8988T (cell line): ENCODE results near the gene STRIP2.
A peak's percentile ranks its signal among the peaks of the same experiment; 100 is the strongest.
"Not testable (repeated sequence)": the region's sequence is repeated elsewhere in the genome, so short reads cannot be mapped to it uniquely, and the experiment has no call there.

Experiments used
- DNase-seq: peaks from one replicate; pipeline ENCODE4 v3.0.0; 2011

The STRIP2 gene

GRCh38 chr7:129498021-129498420 is 63.8 kb downstream of the STRIP2 start:
- DNase-seq = no peak

- DNase-seq = no peak
Measured at GRCh38 chr7:129499999-129500398, 65.8 kb downstream of the STRIP2 start.

GRCh38 chr7:129501760-129502707 is 67.8 kb downstream of the STRIP2 start, which contains the start of gene SMKR1:
TSS of gene SMKR1 (plus strand) at chr7:129502531. CDS start at chr7:129502825, 294 bp downstream.
- peak; percentile 81 for DNase-seq

GRCh38 chr7:129502708-129503685 is 68.8 kb downstream of the STRIP2 start:
- peak; percentile 52 for DNase-seq

GRCh38 chr7:129503725-129504124 is 69.5 kb downstream of the STRIP2 start:
- no peak for DNase-seq

- no peak for DNase-seq
Measured at GRCh38 chr7:129512192-129512591, 78.0 kb downstream of the STRIP2 start.

GRCh38 chr7:129513546-129513945 is 79.3 kb downstream of the STRIP2 start:
- DNase-seq = no peak

- DNase-seq = no peak
Measured at GRCh38 chr7:129514683-129515082, 80.5 kb downstream of the STRIP2 start.

- DNase-seq = no peak
Measured at GRCh38 chr7:129515381-129515780, 81.1 kb downstream of the STRIP2 start.

- no peak for DNase-seq
Measured at GRCh38 chr7:129517931-129518330, 83.7 kb downstream of the STRIP2 start.

- no peak for DNase-seq
Measured at GRCh38 chr7:129519464-129519863, 85.2 kb downstream of the STRIP2 start.

- DNase-seq = no peak
Measured at GRCh38 chr7:129522088-129522970, 88.1 kb downstream of the STRIP2 start.

GRCh38 chr7:129522971-129523340 is 88.7 kb downstream of the STRIP2 start:
- no peak for DNase-seq

GRCh38 chr7:129523924-129524323 is 89.7 kb downstream of the STRIP2 start:
- no peak for DNase-seq

- not testable (repeated sequence) for DNase-seq
Measured at GRCh38 chr7:129524405-129524804, 90.2 kb downstream of the STRIP2 start.

- no peak for DNase-seq
Measured at GRCh38 chr7:129525225-129525862, 91.1 kb downstream of the STRIP2 start.

- DNase-seq = no peak
Measured at GRCh38 chr7:129529643-129530042, 95.4 kb downstream of the STRIP2 start.

GRCh38 chr7:129530795-129531391 is 96.7 kb downstream of the STRIP2 start:
- no peak for DNase-seq

- DNase-seq = no peak
Measured at GRCh38 chr7:129531721-129532120, 97.5 kb downstream of the STRIP2 start.

- DNase-seq = no peak
Measured at GRCh38 chr7:129532375-129532774, 98.1 kb downstream of the STRIP2 start.

GRCh38 chr7:129534558-129535274 is 100.5 kb downstream of the STRIP2 start:
- not testable (repeated sequence) for DNase-seq
